ENCODE data around the gene PHF10. TPM values are rescaled to one million over a fixed set of nuclear protein-coding genes. Genes with fewer than 3 reads are reported as not detected.

PHF10 gene
- total and polyA plus RNA-seq, 2 donors (not counting 3 experiments of a cell fraction or from before 2014, with no cell fraction given), result 19.1 to 62.4 TPM

DNA sequence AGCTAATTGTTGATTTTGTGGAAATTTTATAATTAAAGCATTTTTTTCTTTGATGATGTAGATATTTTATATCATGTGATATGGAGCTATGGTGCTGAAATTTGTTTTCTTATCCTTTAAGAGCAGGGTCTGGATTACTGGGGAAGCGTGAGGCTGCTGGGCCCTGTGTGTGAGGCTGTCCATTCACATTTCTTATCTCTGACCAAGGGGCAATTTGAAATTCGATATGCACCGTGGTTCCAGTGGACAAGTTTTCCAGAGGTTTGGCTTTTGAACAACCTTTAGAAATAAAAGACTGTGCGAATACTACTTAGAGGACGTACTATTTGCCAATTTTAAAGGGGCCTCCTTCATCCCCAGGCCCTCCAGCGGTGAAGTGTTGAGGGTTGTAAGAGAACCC lies 30.9 kb upstream of the PHF10 start:
- POLR2A ChIA-PET, result no interaction called here

More for the DNA sequence above, 30.9 kb upstream of the PHF10 start:
- H3K9me1 ChIP-seq (replicated peaks; ENCODE audit: control insufficient read depth, extremely low read depth, insufficient read depth, low read length), result no peaks in the 10 kb centered on the region
- no peak overlapping the region for H3K4me2 ChIP-seq (ENCODE audit: insufficient read depth, low read length)
- peaks cover 12% of the 10 kb centered on the region for H3K4me1 ChIP-seq (ENCODE audit: control insufficient read depth, extremely low read depth, insufficient read depth, low read length)
- TF ChIP-seq MYC (IDR thresholded peaks at IDR 0.05; ENCODE audit: low read depth, low read length), result no peak
- no peak for TF ChIP-seq POLR2AphosphoS5 (IDR thresholded peaks at IDR 0.05; ENCODE audit: insufficient read depth, low read depth, low read length)
- no peak for TF ChIP-seq POLR2A (IDR thresholded peaks at IDR 0.05; ENCODE audit: low read depth, low read length)
- no peak for TF ChIP-seq GATA2 (IDR thresholded peaks at IDR 0.05; ENCODE audit: insufficient read depth, insufficient read length, low read depth, low read length)
- no peak for TF ChIP-seq EZH2 (IDR thresholded peaks at IDR 0.05; ENCODE audit: borderline replicate concordance, low read depth, low read length, severe bottlenecking)
- TF ChIP-seq, protein P1, sequence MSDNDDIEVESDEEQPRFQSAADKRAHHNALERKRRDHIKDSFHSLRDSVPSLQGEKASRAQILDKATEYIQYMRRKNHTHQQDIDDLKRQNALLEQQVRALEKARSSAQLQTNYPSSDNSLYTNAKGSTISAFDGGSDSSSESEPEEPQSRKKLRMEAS (IDR thresholded peaks at IDR 0.05; ENCODE audit: insufficient read depth, insufficient read length), result no peak
- no peak for TF ChIP-seq JUN (IDR thresholded peaks at IDR 0.05; ENCODE audit: borderline replicate concordance, insufficient read depth, insufficient read length, low read depth)
- TF ChIP-seq, protein P2, sequence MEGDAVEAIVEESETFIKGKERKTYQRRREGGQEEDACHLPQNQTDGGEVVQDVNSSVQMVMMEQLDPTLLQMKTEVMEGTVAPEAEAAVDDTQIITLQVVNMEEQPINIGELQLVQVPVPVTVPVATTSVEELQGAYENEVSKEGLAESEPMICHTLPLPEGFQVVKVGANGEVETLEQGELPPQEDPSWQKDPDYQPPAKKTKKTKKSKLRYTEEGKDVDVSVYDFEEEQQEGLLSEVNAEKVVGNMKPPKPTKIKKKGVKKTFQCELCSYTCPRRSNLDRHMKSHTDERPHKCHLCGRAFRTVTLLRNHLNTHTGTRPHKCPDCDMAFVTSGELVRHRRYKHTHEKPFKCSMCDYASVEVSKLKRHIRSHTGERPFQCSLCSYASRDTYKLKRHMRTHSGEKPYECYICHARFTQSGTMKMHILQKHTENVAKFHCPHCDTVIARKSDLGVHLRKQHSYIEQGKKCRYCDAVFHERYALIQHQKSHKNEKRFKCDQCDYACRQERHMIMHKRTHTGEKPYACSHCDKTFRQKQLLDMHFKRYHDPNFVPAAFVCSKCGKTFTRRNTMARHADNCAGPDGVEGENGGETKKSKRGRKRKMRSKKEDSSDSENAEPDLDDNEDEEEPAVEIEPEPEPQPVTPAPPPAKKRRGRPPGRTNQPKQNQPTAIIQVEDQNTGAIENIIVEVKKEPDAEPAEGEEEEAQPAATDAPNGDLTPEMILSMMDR (IDR thresholded peaks at IDR 0.05; ENCODE audit: extremely low read depth in 1 of 2, insufficient read depth in 1 of 2, low read depth in 1 of 2, low read length in 2 of 2), result no peak
- no peak for TF ChIP-seq FOS (IDR thresholded peaks at IDR 0.05; ENCODE audit: borderline replicate concordance, insufficient read depth, low read length)
- FAIRE-seq (no peak), DNase-seq (ENCODE audit: low read depth, low spot score) (no peak)
- no TSS peak for BruUV-seq (replicated peaks)
- dilution Hi-C loops (cut with MboI; ENCODE audit: extremely low pct_ligation_motif_present, low sequenced_read_pairs) (no loop called here), intact Hi-C loops (cut with micrococcal nuclease) (no loop called here)
- H3K9ac ChIP-seq (replicated peaks; ENCODE audit: extremely low read depth, insufficient read depth, low read length), result no peak overlapping the region
- no peak overlapping the region for H3K4me3 ChIP-seq (replicated peaks in 1 of 3; ENCODE audit: insufficient read depth in 1 of 3, low read depth in 1 of 3, low read length in 3 of 3)
- no peak overlapping the region for H3K27ac ChIP-seq (ENCODE audit: insufficient read depth, low read depth, low read length)
- H3K79me2 ChIP-seq (ENCODE audit: control insufficient read depth, insufficient read depth, low read length), result peaks cover 9% of the 10 kb centered on the region
- no peaks in the 10 kb centered on the region for H3K9me3 ChIP-seq (replicated peaks; ENCODE audit: control insufficient read depth, insufficient read depth, low read length)
- no peaks in the 10 kb centered on the region for H3K27me3 ChIP-seq (ENCODE audit: control insufficient read depth in 2 of 2, insufficient read depth in 2 of 2, low read length in 2 of 2)
- H2AFZ ChIP-seq (ENCODE audit: low read depth, low read length), result no peak overlapping the region
- peaks cover 2 to 7% of the 10 kb centered on the region in 2 experiments for H3K36me3 ChIP-seq (ENCODE audit: control insufficient read depth in 2 of 2, extremely low read depth in 1 of 2, insufficient read depth in 2 of 2, low read length in 2 of 2)
- CTCF ChIA-PET, result no interaction called here
- H4K20me1 ChIP-seq (replicated peaks; ENCODE audit: control insufficient read depth, extremely low read depth, insufficient read depth, low read length), result no peaks in the 10 kb centered on the region
